ENCODE measurements around the gene AK9. TPM values are rescaled to one million over a fixed set of nuclear protein-coding genes. Genes with fewer than 3 reads are reported as not detected.

Gene AK9
- total RNA-seq, 1 donor from 2014 or later, result 8.2 TPM

GRCh38 chr6:109531446-109531845, 159.6 kb downstream of the AK9 start:
- no peak overlapping the region for H3K27ac Mint-ChIP-seq
- Histone ChIP-seq H3K9me3 (ENCODE audit: low read depth) (no peaks in the 10 kb centered on the region), H3K4me3 (no peak overlapping the region), H4K20me1 (ENCODE audit: low read depth) (no peaks in the 10 kb centered on the region), H3K27ac (no peak overlapping the region), H3K9ac (no peak overlapping the region), H3K4me1 (no peaks in the 10 kb centered on the region), H3K4me2 (no peak overlapping the region), H3K27me3 (no peaks in the 10 kb centered on the region), H3F3A (ENCODE audit: low read depth) (no peaks in the 10 kb centered on the region), H3K36me3 (no peaks in the 10 kb centered on the region), H3K79me2 (ENCODE audit: low read depth) (no peaks in the 10 kb centered on the region), H2AFZ (replicated peaks) (no peak overlapping the region)
- peaks cover 3% of the 10 kb centered on the region for H3K9me3 Mint-ChIP-seq
- no peak for DNase-seq (ENCODE audit: low spot score)
- no peak overlapping the region for H3K4me3 Mint-ChIP-seq
- H3K36me3 Mint-ChIP-seq, result no peaks in the 10 kb centered on the region
- H3K4me1 Mint-ChIP-seq, result no peaks in the 10 kb centered on the region
- TF ChIP-seq EZH2phosphoT487 (IDR thresholded peaks at IDR 0.05) (no peak), EZH2 (IDR thresholded peaks at IDR 0.05) (no peak), CTCF (IDR thresholded peaks at IDR 0.05) (no peak)
- peaks cover 3% of the 10 kb centered on the region for H3K27me3 Mint-ChIP-seq (ENCODE audit: insufficient read depth, low read depth)

GRCh38 chr6:109527989-109528388, 163.0 kb downstream of the AK9 start:
- peaks cover 4% of the 10 kb centered on the region for H3K36me3 ChIP-seq
- no peaks in the 10 kb centered on the region for H3K36me3 Mint-ChIP-seq
- no peak overlapping the region for H2AFZ ChIP-seq (replicated peaks)
- H3K9me3 ChIP-seq (ENCODE audit: low read depth), result no peaks in the 10 kb centered on the region
- H3K27me3 ChIP-seq, result no peaks in the 10 kb centered on the region
- H3K4me2 ChIP-seq, result no peak overlapping the region
- no peaks in the 10 kb centered on the region for H4K20me1 ChIP-seq (ENCODE audit: low read depth)
- no peak overlapping the region for H3K9ac ChIP-seq
- TF ChIP-seq CTCF (IDR thresholded peaks at IDR 0.05) (peak; percentile 56), EZH2 (IDR thresholded peaks at IDR 0.05) (no peak), EZH2phosphoT487 (IDR thresholded peaks at IDR 0.05) (no peak)
- peaks cover 11% of the 10 kb centered on the region for H3K9me3 Mint-ChIP-seq
- DNase-seq (ENCODE audit: low spot score), result peak; percentile 40
- H3F3A ChIP-seq (ENCODE audit: low read depth), result no peaks in the 10 kb centered on the region
- no peak overlapping the region for H3K4me3 Mint-ChIP-seq
- no peak overlapping the region for H3K27ac Mint-ChIP-seq
- H3K4me1 Mint-ChIP-seq, result no peaks in the 10 kb centered on the region
- H3K4me3 ChIP-seq, result no peak overlapping the region
- H3K27ac ChIP-seq, result no peak overlapping the region
- no peaks in the 10 kb centered on the region for H3K79me2 ChIP-seq (ENCODE audit: low read depth)
- H3K4me1 ChIP-seq, result no peaks in the 10 kb centered on the region
- H3K27me3 Mint-ChIP-seq (ENCODE audit: insufficient read depth, low read depth), result peaks cover 6% of the 10 kb centered on the region

GRCh38 chr6:109526905-109527628, 163.9 kb downstream of the AK9 start:
- no peaks in the 10 kb centered on the region for H3K36me3 Mint-ChIP-seq
- no peaks in the 10 kb centered on the region for H3K4me1 ChIP-seq

More at GRCh38 chr6:109526905-109527628, 163.9 kb downstream of the AK9 start:
- H3K27me3 Mint-ChIP-seq (ENCODE audit: insufficient read depth, low read depth), result peaks cover 5% of the 10 kb centered on the region
- Histone ChIP-seq H4K20me1 (ENCODE audit: low read depth) (no peaks in the 10 kb centered on the region), H3K9me3 (ENCODE audit: low read depth) (no peaks in the 10 kb centered on the region), H3F3A (ENCODE audit: low read depth) (no peaks in the 10 kb centered on the region), H3K4me3 (no peak overlapping the region), H3K79me2 (ENCODE audit: low read depth) (no peaks in the 10 kb centered on the region), H3K27ac (no peak overlapping the region), H2AFZ (replicated peaks) (peak overlapping the region; percentile 56), H3K4me2 (no peak overlapping the region), H3K9ac (no peak overlapping the region), H3K36me3 (peaks cover 4% of the 10 kb centered on the region), H3K27me3 (no peaks in the 10 kb centered on the region)
- H3K4me3 Mint-ChIP-seq, result no peak overlapping the region
- peak; percentile 77 for TF ChIP-seq CTCF (IDR thresholded peaks at IDR 0.05)
- no peak for TF ChIP-seq EZH2 (IDR thresholded peaks at IDR 0.05)
- TF ChIP-seq EZH2phosphoT487 (IDR thresholded peaks at IDR 0.05), result no peak
- no peaks in the 10 kb centered on the region for H3K4me1 Mint-ChIP-seq
- no peak overlapping the region for H3K27ac Mint-ChIP-seq
- H3K9me3 Mint-ChIP-seq, result peaks cover 11% of the 10 kb centered on the region
- peak; percentile 85 for DNase-seq (ENCODE audit: low spot score)

Measured in neural progenitor cell (in vitro differentiated cells).